Measurements from ENCODE around the gene STAT1. TPM values are rescaled to one million over a fixed set of nuclear protein-coding genes. Genes with fewer than 3 reads are reported as not detected.

STAT1 gene
- total and polyA plus RNA-seq, 2 donors (not counting 1 experiment from before 2014, with no cell fraction given) = 128 to 171 TPM

- no peaks in the 10 kb centered on the region for H3K9me3 ChIP-seq (ENCODE audit: control insufficient read depth, insufficient read depth, low read depth, low read length)
- H3K4me2 ChIP-seq (ENCODE audit: extremely low read depth, insufficient read depth, low read length) = no peak overlapping the region
- H3K27ac ChIP-seq (ENCODE audit: insufficient read depth, low read length) = no peak overlapping the region
- H3K4me1 ChIP-seq (ENCODE audit: control insufficient read depth, extremely low read depth, insufficient read depth, low read length) = no peaks in the 10 kb centered on the region
- peaks cover 31% of the 10 kb centered on the region for H3K36me3 ChIP-seq (ENCODE audit: control insufficient read depth, insufficient read depth, low read length)
- no peak for DNase-seq (ENCODE audit: low read depth in 2 of 2)
- H4K20me1 ChIP-seq (ENCODE audit: control insufficient read depth, extremely low read depth, insufficient read depth, low read length) = no peaks in the 10 kb centered on the region
- TF ChIP-seq EZH2 (IDR thresholded peaks at IDR 0.05; ENCODE audit: low read length, missing control alignments) = no peak
- no peak for TF ChIP-seq CTCF (conservative IDR thresholded peaks at IDR 0.05 in 1 of 2, IDR thresholded peaks at IDR 0.05 in 1 of 2; ENCODE audit: low read depth in 1 of 2, low read length in 2 of 2)
- no peak overlapping the region for H3K9ac ChIP-seq (ENCODE audit: insufficient read depth, low read length)
- no peaks in the 10 kb centered on the region for H3K79me2 ChIP-seq (ENCODE audit: control insufficient read depth, insufficient read depth, low read length)
- H3K4me3 ChIP-seq (replicated peaks in 1 of 4; ENCODE audit: control extremely low read depth in 1 of 4, insufficient read depth in 1 of 4, low read depth in 3 of 4, low read length in 4 of 4) = no peak overlapping the region
- H2AFZ ChIP-seq (ENCODE audit: low read length) = no peak overlapping the region
- H3K27me3 ChIP-seq (ENCODE audit: control insufficient read depth, insufficient read depth, low read length) = no peaks in the 10 kb centered on the region
These were observed 20.7 kb downstream of the STAT1 start for GRCh38 chr2:190993292-190993643.

GRCh38 chr2:190990132-190990531, 23.8 kb downstream of the STAT1 start:
- Histone ChIP-seq H3K27ac (ENCODE audit: insufficient read depth, low read length) (no peak overlapping the region), H4K20me1 (ENCODE audit: control insufficient read depth, extremely low read depth, insufficient read depth, low read length) (no peaks in the 10 kb centered on the region), H2AFZ (ENCODE audit: low read length) (no peak overlapping the region), H3K9me3 (ENCODE audit: control insufficient read depth, insufficient read depth, low read depth, low read length) (no peaks in the 10 kb centered on the region), H3K79me2 (ENCODE audit: control insufficient read depth, insufficient read depth, low read length) (no peaks in the 10 kb centered on the region), H3K4me1 (ENCODE audit: control insufficient read depth, extremely low read depth, insufficient read depth, low read length) (no peaks in the 10 kb centered on the region), H3K27me3 (ENCODE audit: control insufficient read depth, insufficient read depth, low read length) (no peaks in the 10 kb centered on the region), H3K9ac (ENCODE audit: insufficient read depth, low read length) (no peak overlapping the region), H3K4me2 (ENCODE audit: extremely low read depth, insufficient read depth, low read length) (no peak overlapping the region), H3K4me3 (replicated peaks in 1 of 4; ENCODE audit: control extremely low read depth in 1 of 4, insufficient read depth in 1 of 4, low read depth in 3 of 4, low read length in 4 of 4) (no peak overlapping the region), H3K36me3 (ENCODE audit: control insufficient read depth, insufficient read depth, low read length) (peaks cover 28% of the 10 kb centered on the region)
- TF ChIP-seq CTCF (conservative IDR thresholded peaks at IDR 0.05 in 1 of 2, IDR thresholded peaks at IDR 0.05 in 1 of 2; ENCODE audit: low read depth in 1 of 2, low read length in 2 of 2) (no peak), EZH2 (IDR thresholded peaks at IDR 0.05; ENCODE audit: low read length, missing control alignments) (no peak)
- no peak for DNase-seq (ENCODE audit: low read depth in 2 of 2)

- no peak overlapping the region for H3K4me2 ChIP-seq (ENCODE audit: extremely low read depth, insufficient read depth, low read length)
- H3K4me3 ChIP-seq (replicated peaks in 1 of 4; ENCODE audit: control extremely low read depth in 1 of 4, insufficient read depth in 1 of 4, low read depth in 3 of 4, low read length in 4 of 4) = no peak overlapping the region
- H2AFZ ChIP-seq (ENCODE audit: low read length) = no peak overlapping the region
- peaks cover 24% of the 10 kb centered on the region for H3K36me3 ChIP-seq (ENCODE audit: control insufficient read depth, insufficient read depth, low read length)
- H4K20me1 ChIP-seq (ENCODE audit: control insufficient read depth, extremely low read depth, insufficient read depth, low read length) = no peaks in the 10 kb centered on the region
- H3K79me2 ChIP-seq (ENCODE audit: control insufficient read depth, insufficient read depth, low read length) = no peaks in the 10 kb centered on the region
- TF ChIP-seq CTCF (conservative IDR thresholded peaks at IDR 0.05 in 1 of 2, IDR thresholded peaks at IDR 0.05 in 1 of 2; ENCODE audit: low read depth in 1 of 2, low read length in 2 of 2) = no peak
- no peak for TF ChIP-seq EZH2 (IDR thresholded peaks at IDR 0.05; ENCODE audit: low read length, missing control alignments)
- H3K27ac ChIP-seq (ENCODE audit: insufficient read depth, low read length) = no peak overlapping the region
- no peaks in the 10 kb centered on the region for H3K9me3 ChIP-seq (ENCODE audit: control insufficient read depth, insufficient read depth, low read depth, low read length)
- H3K27me3 ChIP-seq (ENCODE audit: control insufficient read depth, insufficient read depth, low read length) = no peaks in the 10 kb centered on the region
- H3K9ac ChIP-seq (ENCODE audit: insufficient read depth, low read length) = no peak overlapping the region
- no peaks in the 10 kb centered on the region for H3K4me1 ChIP-seq (ENCODE audit: control insufficient read depth, extremely low read depth, insufficient read depth, low read length)
- no peak for DNase-seq (ENCODE audit: low read depth in 2 of 2)
These were observed 25.1 kb downstream of the STAT1 start for GRCh38 chr2:190988910-190989309.
